ENCODE results near the gene MCUB.

The MCUB gene

DNA sequence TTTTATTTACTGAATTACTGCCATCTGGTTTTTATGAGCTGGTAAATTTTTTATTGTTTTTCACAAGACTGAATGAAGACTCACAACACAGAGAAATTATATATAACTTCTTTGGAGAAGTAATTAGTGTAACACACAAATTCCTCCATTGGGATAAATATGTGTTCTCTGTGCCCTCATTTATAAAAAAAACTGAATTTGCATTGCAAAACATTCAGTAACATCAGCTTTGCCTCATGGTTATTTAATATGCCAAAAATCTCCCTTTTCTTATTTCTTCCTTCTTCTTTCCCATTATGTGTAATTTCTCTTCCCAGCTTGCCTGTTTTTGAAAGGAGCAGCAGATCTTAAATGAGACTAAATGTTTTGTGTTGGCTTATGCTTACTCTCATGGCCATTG is 124.7 kb downstream of the MCUB start:
- DNase-seq (ENCODE audit: low read depth) = no peak
- peaks cover 24% of the 10 kb centered on the region for H3K36me3 ChIP-seq (ENCODE audit: control insufficient read depth, insufficient read depth, low read length, severe bottlenecking)

DNA sequence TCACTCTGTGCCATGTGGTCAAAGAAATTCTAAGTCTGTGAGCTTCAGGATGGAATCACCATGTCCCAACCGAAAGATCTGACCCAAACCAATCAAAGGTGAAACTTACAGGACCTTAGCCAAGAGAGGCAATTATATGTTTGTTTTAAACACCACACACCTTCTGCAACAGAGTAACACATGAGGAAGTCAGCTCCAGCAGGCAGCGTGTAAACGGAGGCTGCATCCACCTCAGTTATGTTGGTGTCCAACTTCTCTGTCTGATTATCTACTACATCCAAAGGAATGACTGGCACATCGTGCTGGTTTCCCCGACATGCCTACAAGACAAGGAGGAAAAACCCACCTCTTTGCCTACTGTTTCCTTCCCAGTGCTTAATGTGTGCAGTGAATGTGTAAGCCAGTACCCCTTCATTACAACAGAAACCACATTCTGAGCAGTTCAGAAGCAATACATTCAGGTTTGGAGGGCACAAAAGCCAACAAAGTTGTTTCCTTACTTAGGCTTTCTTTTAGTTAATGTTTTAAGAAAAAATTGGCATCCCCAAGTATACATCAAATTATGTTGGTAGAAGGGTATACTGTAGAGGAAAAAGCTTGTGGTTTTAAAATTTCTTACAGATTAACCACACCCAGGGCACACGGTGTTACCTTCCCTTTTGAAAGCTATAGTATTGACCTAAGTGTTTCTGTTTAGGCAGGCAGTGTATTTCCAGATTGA is 130.8 kb downstream of the MCUB start:
- no peak for DNase-seq (ENCODE audit: low read depth)
- Histone ChIP-seq H3K9me3 (ENCODE audit: control insufficient read depth, low read length) (no peaks in the 10 kb centered on the region), H3K36me3 (ENCODE audit: control insufficient read depth, insufficient read depth, low read length, severe bottlenecking) (peaks cover 62% of the 10 kb centered on the region), H3K4me3 (ENCODE audit: low read length) (no peak overlapping the region), H3K9ac (ENCODE audit: low read length) (no peak overlapping the region), H3K4me1 (ENCODE audit: control insufficient read depth, insufficient read depth, low read length) (no peaks in the 10 kb centered on the region), H3K27me3 (replicated peaks; ENCODE audit: control insufficient read depth, insufficient read depth, low read length) (no peaks in the 10 kb centered on the region)

More for the DNA sequence above, 124.7 kb downstream of the MCUB start:
- Histone ChIP-seq H3K9me3 (ENCODE audit: control insufficient read depth, low read length) (no peaks in the 10 kb centered on the region), H3K4me1 (ENCODE audit: control insufficient read depth, insufficient read depth, low read length) (no peaks in the 10 kb centered on the region), H3K27me3 (replicated peaks; ENCODE audit: control insufficient read depth, insufficient read depth, low read length) (no peaks in the 10 kb centered on the region), H3K4me3 (ENCODE audit: low read length) (no peak overlapping the region), H3K9ac (ENCODE audit: low read length) (no peak overlapping the region)

DNA sequence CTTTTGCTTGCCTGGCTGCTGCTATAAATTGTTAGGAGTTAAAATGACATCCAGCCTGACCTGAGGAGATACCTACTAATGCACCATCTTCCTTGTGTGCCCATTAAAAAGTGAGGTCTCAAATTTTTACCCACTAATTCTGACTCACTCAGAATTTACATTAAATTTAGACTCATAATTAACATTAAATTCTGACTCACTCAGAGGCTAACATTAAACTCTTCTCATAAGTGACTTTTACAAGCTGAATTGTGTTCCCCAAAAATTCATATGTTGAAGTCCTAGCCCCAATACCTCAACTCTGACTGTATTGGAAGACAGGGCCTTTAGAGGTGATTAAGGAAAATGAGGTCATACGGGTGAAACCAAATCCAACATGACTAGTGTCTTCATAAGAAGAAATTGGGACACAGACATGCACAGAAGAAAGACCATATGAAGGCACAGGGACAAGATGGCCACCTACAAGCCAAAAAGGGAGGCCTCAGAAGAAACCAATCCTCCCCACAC is 131.4 kb downstream of the MCUB start:
- no peaks in the 10 kb centered on the region for H3K9me3 ChIP-seq (ENCODE audit: control insufficient read depth, low read length)
- no peaks in the 10 kb centered on the region for H3K4me1 ChIP-seq (ENCODE audit: control insufficient read depth, insufficient read depth, low read length)
- peaks cover 65% of the 10 kb centered on the region for H3K36me3 ChIP-seq (ENCODE audit: control insufficient read depth, insufficient read depth, low read length, severe bottlenecking)
- no peak overlapping the region for H3K4me3 ChIP-seq (ENCODE audit: low read length)
- H3K9ac ChIP-seq (ENCODE audit: low read length) = no peak overlapping the region
- DNase-seq (ENCODE audit: low read depth) = no peak
- no peaks in the 10 kb centered on the region for H3K27me3 ChIP-seq (replicated peaks; ENCODE audit: control insufficient read depth, insufficient read depth, low read length)

DNA sequence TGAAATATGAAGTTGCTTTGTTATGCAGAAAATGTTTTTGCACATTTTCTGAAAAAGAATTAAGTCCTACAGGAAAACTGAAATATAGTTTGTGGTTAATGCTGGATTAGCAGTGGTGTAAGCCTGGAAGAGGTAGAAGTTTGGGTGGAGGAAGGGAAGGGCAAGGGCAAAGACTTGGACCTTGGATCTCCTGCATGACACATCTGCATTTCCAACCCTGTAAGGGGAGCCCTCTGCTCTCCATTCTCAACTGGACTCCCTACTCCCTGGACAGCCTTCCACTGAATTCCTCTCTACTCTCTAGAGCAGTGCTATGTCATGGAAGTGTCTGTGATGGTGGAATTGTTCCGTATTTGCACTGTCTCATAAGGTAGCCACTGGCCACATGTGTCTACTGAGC is 138.6 kb downstream of the MCUB start:
- H3K4me3 ChIP-seq (ENCODE audit: low read length) = no peak overlapping the region
- no peak for DNase-seq (ENCODE audit: low read depth)
- peaks cover 17% of the 10 kb centered on the region for H3K36me3 ChIP-seq (ENCODE audit: control insufficient read depth, insufficient read depth, low read length, severe bottlenecking)
- H3K9ac ChIP-seq (ENCODE audit: low read length) = no peak overlapping the region
- peaks cover 8% of the 10 kb centered on the region for H3K4me1 ChIP-seq (ENCODE audit: control insufficient read depth, insufficient read depth, low read length)
- no peaks in the 10 kb centered on the region for H3K9me3 ChIP-seq (ENCODE audit: control insufficient read depth, low read length)
- no peaks in the 10 kb centered on the region for H3K27me3 ChIP-seq (replicated peaks; ENCODE audit: control insufficient read depth, insufficient read depth, low read length)

DNA sequence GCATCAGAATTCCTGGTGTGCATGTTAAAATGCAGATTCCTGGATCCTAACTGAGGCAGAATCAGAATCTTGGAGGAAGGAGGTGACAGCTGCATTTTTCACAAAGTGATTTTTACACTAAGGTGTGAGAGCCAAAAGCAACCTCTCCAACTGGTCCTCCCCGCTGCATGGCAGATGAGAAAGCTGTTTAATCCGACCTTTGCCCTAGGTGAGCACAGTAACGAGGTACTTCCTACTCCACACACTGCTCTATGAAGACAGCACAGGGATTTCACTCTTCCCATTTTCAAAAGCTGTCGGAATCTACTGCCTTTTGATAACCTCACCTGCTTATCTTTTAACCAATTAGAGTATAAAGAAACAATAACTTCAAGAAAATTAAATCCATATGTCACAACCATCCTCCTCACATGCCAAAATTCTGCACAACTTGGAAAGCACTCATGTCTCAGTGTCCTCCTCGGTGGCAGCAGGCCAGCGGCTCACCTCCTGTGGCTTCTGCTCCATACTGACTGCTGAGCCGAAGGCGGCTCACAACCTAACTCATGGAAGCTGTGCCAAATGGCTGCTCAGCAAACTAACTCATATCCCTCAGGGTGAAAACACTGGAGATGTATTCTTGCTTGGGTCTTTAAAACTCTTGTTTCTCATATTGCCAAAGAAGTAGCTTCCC is 139.6 kb downstream of the MCUB start:
- Histone ChIP-seq H3K36me3 (ENCODE audit: control insufficient read depth, insufficient read depth, low read length, severe bottlenecking) (peaks cover 9% of the 10 kb centered on the region), H3K9me3 (ENCODE audit: control insufficient read depth, low read length) (no peaks in the 10 kb centered on the region), H3K4me1 (ENCODE audit: control insufficient read depth, insufficient read depth, low read length) (peaks cover 17% of the 10 kb centered on the region), H3K27me3 (replicated peaks; ENCODE audit: control insufficient read depth, insufficient read depth, low read length) (no peaks in the 10 kb centered on the region), H3K4me3 (ENCODE audit: low read length) (no peak overlapping the region), H3K9ac (ENCODE audit: low read length) (no peak overlapping the region)
- DNase-seq (ENCODE audit: low read depth) = no peak

DNA sequence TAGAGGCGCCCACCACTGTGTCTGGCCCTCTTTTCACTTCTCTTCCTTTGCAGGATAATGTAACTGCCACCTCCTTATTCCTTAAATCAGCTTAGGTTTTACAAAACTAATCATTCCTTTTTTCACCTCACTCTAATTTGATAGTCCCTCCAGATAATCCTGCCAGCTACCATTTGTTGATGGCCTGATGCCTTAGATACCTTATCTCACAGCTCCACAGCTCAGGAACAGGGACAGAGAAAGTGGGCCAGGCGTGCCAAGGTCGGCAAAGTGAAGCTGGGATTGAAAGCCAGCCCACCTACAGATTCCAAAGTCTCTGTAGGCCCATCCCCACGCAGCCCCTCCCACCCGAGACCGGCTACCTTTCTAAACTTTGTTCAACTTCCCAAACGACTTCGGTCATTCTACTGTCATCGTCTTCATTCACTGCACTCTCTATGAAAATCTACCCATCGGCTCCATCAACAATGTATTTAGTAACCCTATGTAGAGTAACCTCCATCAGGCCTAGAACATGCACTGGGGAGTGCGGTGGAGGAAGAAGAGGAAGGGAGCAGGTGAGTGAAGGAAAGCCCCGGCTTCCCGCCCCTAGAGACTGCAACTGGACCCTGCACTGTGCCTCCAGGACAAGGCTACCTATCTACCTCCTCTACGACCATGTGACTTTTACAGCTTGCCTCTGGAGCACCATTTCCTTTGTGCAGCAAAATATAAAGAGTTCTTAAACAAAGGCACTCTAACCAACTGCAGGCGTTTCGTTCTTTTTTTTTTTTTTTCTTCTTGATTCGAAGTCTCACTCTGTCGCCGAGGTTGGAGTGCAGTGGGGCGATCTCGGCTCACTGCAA is 141.7 kb downstream of the MCUB start:
- peak overlapping the region; percentile 88 for H3K9ac ChIP-seq (ENCODE audit: low read length)
- H3K27me3 ChIP-seq (replicated peaks; ENCODE audit: control insufficient read depth, insufficient read depth, low read length) = no peaks in the 10 kb centered on the region
- DNase-seq (ENCODE audit: low read depth) = peak; percentile 6
- peaks cover 5% of the 10 kb centered on the region for H3K36me3 ChIP-seq (ENCODE audit: control insufficient read depth, insufficient read depth, low read length, severe bottlenecking)
- H3K4me1 ChIP-seq (ENCODE audit: control insufficient read depth, insufficient read depth, low read length) = peaks cover 17% of the 10 kb centered on the region
- H3K9me3 ChIP-seq (ENCODE audit: control insufficient read depth, low read length) = no peaks in the 10 kb centered on the region
- peak overlapping the region; percentile 93 for H3K4me3 ChIP-seq (ENCODE audit: low read length)

DNA sequence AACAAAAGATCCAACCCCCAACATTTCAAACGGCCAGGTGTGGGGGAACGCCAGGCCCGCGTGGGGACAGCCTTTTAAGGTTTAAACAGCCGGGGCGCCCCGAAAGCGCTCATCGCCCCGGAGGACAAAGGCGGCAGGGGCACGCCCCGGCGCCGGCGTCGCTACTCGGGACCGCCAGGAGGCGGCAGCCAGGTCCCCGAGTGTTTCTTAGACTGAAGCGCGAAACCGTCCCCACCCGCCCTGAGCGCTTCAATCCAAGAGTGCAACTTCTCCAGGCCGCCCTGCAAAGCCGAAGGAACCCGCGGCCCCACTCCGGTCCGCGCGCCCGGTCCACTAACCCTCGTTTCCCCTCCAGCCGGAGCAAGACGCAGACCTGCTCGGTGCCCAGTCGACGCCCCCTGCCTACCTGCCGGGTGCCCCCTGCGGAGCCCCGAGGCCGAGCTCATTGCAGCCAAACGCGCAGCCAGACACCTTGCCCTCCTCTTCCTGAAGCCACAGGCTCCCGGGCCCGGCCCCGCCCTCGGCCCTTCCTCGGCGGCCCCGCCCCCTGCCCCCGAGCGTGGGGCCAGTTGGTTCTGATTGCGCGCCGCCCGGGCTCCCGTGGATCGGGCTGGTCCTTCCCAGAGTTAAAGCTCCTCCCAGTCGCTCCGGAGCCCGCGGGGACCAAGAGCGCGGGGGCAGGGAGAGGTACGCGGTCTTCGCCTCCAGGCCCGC is 143.1 kb downstream of the MCUB start, which contains the start of gene CASP6:
TSS of gene CASP6 (minus strand) at position 496 of the 714 bp plus-strand sequence. CDS start at position 446, 50 bp downstream.
- Histone ChIP-seq H3K27me3 (replicated peaks; ENCODE audit: control insufficient read depth, insufficient read depth, low read length) (no peaks in the 10 kb centered on the region), H3K4me3 (ENCODE audit: low read length) (peak within 1 kb of the TSS; percentile 93), H3K9ac (ENCODE audit: low read length) (peak within 1 kb of the TSS; percentile 88), H3K36me3 (ENCODE audit: control insufficient read depth, insufficient read depth, low read length, severe bottlenecking) (peaks cover 6% of the 10 kb centered on the region), H3K9me3 (ENCODE audit: control insufficient read depth, low read length) (no peaks in the 10 kb centered on the region), H3K4me1 (ENCODE audit: control insufficient read depth, insufficient read depth, low read length) (peaks cover 17% of the 10 kb centered on the region)
- peak; percentile 90 for DNase-seq (ENCODE audit: low read depth)

DNA sequence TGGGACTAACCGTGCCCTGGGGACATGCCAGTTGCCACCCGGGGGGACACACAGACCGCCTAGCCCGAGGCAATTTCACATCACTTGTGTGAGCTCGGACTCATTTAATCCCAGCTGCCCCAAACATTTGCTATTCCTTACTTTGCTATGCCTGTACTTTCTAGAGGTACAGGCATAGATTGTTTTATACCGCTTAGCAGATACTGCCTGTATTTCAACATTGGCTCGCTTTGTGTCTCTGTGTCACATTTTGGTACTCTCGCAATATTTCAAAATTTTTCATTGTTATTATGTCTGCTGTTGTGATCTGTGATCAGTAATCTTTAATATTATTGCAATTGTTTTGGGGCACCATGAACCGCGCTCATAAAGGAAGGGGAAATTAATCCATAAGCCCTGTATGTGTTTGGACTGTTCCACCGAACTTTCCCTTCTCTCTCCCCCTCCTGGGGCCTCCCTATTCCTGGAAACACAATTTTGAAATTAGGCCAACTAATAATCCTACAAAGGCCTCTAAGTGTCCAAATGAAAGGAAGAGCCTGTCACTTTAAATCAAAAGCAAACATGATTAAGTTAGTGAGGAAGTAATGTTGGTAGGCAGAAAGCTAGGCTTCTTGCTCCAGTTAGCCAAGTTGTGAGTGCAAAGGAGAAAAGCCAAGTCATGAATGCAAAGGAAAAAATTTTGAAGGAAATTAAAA is 143.8 kb downstream of the MCUB start:
- peak overlapping the region; percentile 88 for H3K9ac ChIP-seq (ENCODE audit: low read length)
- no peaks in the 10 kb centered on the region for H3K27me3 ChIP-seq (replicated peaks; ENCODE audit: control insufficient read depth, insufficient read depth, low read length)
- DNase-seq (ENCODE audit: low read depth) = peak; percentile 24
- H3K9me3 ChIP-seq (ENCODE audit: control insufficient read depth, low read length) = no peaks in the 10 kb centered on the region
- peaks cover 11% of the 10 kb centered on the region for H3K36me3 ChIP-seq (ENCODE audit: control insufficient read depth, insufficient read depth, low read length, severe bottlenecking)
- H3K4me3 ChIP-seq (ENCODE audit: low read length) = peak overlapping the region; percentile 93
- peaks cover 17% of the 10 kb centered on the region for H3K4me1 ChIP-seq (ENCODE audit: control insufficient read depth, insufficient read depth, low read length)

DNA sequence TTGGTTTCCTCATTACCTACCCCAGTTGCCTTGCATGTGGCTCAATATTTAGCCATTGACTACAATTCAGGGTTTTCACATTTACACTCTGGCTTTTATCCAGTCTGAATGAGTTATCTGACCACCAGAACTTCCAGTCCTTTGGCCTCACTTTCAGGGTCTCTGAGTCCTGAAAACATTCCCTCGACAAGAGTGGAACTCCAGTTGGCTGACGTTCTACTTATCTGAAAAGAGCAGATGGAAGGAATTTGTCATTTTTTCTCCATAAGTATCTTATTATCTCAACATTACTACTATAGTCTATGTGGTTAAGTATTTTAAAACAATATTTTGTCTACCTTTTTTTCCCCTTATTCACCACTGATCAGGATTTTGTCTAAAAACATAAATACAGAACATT is 148.4 kb downstream of the MCUB start:
- no peaks in the 10 kb centered on the region for H3K9me3 ChIP-seq (ENCODE audit: control insufficient read depth, low read length)
- H3K36me3 ChIP-seq (ENCODE audit: control insufficient read depth, insufficient read depth, low read length, severe bottlenecking) = peaks cover 23% of the 10 kb centered on the region
- no peaks in the 10 kb centered on the region for H3K27me3 ChIP-seq (replicated peaks; ENCODE audit: control insufficient read depth, insufficient read depth, low read length)
- H3K4me3 ChIP-seq (ENCODE audit: low read length) = no peak overlapping the region
- no peak overlapping the region for H3K9ac ChIP-seq (ENCODE audit: low read length)
- H3K4me1 ChIP-seq (ENCODE audit: control insufficient read depth, insufficient read depth, low read length) = peaks cover 11% of the 10 kb centered on the region
- no peak for DNase-seq (ENCODE audit: low read depth)

DNA sequence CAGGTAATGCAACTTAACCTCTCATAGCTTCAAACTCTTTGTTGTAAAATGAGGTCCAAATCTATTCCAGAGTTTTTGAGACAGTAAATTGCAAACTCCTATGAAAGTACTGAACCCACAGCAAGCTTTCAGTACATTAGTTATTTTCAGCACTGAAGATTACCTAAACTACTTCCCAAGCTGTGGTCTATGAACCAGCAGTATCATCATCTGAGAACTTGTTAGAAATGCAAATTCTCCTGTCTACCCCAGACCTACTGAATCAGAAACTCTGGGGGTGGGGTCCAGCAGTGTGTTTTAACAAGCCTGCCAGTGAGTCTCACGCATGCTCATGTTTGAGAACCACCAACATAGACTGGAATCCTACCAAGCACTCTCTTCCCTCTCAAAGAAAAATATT is 148.9 kb downstream of the MCUB start:
- H3K9me3 ChIP-seq (ENCODE audit: control insufficient read depth, low read length) = no peaks in the 10 kb centered on the region
- H3K9ac ChIP-seq (ENCODE audit: low read length) = no peak overlapping the region
- H3K27me3 ChIP-seq (replicated peaks; ENCODE audit: control insufficient read depth, insufficient read depth, low read length) = no peaks in the 10 kb centered on the region
- DNase-seq (ENCODE audit: low read depth) = no peak
- no peak overlapping the region for H3K4me3 ChIP-seq (ENCODE audit: low read length)
- peaks cover 27% of the 10 kb centered on the region for H3K36me3 ChIP-seq (ENCODE audit: control insufficient read depth, insufficient read depth, low read length, severe bottlenecking)
- peaks cover 6% of the 10 kb centered on the region for H3K4me1 ChIP-seq (ENCODE audit: control insufficient read depth, insufficient read depth, low read length)
